GM19438 (cell line): ENCODE measurements around the gene GRIK3.

ENCODE experiments used
- ATAC-seq: cut with Tn5 transposase; IDR thresholded peaks from one replicate; pipeline ENCODE4 v1.9.1; 2021; ENCODE audit warnings: low read depth; ENCODE audit not compliant: unreplicated experiment

The GRIK3 gene

DNA sequence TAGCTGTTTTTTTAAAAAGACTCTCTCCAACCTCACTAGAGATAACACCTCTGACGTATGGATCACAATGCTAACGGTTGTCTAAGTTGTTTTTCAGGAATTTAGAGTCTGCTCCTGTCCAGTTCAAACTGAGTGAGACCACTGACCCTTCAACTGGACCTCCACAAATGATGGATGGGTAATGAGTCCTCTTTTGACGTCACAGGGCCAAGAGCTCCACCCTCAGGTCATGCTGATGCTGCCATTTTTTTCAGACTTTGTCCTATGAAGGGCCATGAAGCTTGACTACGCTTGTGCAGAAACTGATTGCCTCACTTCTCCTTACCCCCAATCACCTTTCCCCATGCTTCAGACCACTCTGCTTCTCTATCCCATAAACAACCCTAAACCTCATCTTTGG is 16.6 kb downstream of the GRIK3 start:
- ATAC-seq, result no peak

DNA sequence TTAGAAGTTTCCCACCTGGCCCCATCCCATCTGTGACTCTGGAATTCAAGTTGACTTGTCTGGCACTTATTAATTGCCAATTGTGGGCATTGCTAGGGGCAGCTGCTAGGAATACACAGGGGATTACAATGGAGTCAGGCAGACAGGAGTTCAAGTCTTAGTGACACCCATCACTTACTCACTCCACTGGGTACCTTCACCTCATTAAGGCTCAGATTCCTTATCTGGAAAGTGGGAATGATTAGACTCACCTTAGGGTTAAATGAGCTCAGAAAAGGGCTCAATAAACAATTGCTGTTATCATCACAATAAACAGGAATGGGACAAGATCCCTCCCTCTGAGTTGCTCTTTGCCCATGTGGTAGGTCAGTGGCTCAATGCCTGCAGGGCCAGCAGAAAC is 18.2 kb downstream of the GRIK3 start:
- no peak for ATAC-seq

DNA sequence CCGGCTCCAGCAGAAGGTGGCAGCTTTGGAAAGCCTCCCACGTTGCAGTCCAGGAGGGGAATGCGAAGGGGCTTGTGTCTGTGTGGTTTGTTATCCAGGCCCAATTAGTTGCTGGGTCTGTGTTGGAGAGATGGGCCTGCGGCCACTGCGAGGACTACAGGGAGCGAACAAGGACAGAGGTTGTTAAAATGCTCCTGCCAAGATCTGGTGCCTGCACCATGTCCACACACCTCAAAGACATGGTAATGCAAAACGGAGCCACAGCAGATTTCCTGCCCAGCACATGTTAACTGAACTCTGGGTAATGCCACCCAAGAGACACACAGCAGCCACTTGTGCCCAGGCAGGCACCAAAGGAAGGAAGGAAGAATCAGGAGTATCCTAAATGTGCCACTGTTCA is 18.6 kb downstream of the GRIK3 start:
- ATAC-seq, result no peak

DNA sequence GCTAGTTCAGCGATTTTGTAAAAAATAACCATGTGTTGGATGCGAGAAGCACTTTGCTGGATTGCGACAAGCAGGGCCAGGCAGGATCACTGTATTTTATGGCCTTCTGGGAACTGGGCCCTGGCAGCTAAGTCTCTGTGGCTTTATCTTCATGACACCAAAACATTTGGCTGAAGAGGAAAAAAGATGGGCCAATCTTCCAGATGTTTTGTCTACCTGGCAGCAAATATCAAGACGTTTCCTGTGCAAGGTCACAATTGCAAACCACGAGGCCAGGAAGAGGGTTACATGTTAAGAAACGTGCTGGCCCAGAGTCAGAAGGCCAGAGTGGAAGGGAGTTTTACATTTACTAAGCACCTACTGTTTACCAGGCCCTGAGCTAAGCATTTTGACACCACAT is 22.1 kb downstream of the GRIK3 start:
- no peak for ATAC-seq

DNA sequence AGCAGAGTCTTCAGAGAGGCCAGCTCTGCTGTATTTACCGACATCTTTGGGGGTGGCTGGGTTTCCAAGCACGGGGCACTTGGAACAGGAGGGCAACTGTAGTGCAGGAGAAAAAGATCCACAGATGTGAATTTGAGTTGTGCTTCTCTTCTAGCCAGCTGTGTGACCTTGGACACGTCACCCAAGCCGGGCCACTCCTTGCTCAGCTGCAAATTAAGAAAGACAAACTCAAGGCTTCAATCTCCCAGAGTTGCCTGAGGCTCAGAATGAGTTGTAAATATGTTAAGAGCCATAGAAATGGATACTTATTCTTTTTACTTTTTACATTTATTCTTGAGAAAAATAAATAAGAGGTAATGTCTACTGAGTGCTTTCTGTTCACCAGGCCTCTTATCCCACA is 24.3 kb downstream of the GRIK3 start:
- ATAC-seq, result no peak

DNA sequence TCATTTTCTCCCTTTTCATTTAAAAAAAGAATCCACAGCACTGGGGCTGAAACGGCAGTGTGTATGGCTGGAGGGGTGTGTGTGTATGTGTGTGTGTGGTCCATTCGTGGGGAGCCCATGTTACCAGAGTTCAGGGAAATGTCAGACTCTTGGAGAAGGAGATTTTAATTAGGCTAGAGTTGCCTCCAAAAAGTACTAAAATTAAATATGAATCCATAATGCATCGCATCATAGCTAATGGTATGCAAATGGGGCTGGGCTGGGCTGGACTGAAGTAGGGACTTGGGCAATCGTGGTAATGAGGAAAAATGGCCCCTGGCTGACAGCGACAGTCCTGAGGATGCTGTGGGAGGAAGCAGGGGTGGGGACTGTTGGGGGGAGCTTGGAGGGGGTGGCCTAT is 24.8 kb downstream of the GRIK3 start:
- no peak for ATAC-seq

DNA sequence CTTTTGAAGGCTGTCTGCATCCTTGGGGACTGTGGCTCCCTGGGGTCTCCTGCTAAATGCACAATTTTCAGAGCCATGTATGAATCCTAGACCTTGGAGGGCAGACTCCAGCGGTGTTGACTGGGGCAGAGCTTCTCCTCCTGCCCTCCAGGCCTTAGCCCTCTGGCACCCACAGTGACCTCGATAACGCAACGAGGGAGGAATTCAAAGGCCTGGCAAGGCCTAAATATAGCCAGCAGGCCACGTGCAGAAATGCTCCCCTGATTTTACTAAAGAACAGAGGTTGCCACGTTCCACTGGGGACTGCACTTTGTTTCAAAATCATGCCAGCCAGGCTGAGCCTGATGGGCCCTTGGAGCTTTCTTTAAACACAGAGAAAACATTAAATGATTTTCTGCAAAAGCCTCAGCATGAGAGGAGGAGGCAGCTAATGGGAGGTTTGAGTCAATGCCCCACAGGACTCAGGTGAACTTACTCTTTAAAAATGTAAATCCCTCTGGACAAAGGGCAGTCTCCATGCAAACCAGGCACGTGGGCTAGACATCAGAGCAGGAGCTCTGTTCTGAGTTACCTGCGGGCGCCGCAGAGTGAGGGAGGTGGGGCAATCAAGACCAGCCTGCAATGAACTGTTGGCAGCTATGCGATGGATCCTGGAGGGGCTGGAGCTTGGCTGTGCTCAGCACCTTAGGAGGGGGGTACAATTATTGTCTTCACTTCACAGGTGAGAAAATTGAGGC is 28.0 kb downstream of the GRIK3 start:
- ATAC-seq, result no peak

DNA sequence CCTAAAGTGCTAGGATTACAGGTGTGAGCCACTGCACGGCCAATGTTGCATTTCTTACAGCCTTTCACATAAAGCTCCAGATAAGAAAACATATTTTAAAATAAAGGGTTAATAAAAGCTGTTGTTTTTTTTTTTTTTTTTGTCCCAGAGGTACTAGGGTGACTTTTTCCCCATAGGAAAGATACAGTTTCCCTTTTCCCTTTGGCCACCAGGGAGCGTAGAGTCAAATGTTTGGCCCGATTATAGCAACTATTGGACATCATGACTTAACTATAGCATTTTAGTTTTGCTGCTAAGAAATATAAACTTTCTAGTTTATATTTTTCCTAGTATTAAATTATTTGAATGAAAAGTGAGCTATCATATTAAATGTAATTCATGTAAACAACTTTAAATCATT is 31.4 kb downstream of the GRIK3 start:
- ATAC-seq, result no peak

DNA sequence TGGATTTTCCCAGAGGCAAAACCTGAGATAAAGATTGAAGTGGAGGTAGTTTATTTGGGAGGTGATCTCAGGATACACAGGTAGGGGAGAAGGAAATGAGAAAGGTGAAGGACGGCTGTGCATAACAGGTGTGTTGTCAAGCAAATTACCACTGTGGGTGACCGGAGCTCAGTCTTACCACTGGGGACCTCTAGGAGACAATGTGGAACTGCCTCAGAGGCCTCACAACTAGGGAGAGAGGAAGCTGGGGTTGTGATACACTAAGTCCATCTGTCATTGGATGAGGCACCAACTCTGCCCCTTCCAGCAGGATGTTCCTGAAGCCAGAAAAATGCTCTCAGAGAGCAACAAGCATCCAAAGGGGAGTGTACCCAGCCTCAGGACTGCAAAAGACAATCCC is 32.6 kb downstream of the GRIK3 start:
- ATAC-seq, result no peak

DNA sequence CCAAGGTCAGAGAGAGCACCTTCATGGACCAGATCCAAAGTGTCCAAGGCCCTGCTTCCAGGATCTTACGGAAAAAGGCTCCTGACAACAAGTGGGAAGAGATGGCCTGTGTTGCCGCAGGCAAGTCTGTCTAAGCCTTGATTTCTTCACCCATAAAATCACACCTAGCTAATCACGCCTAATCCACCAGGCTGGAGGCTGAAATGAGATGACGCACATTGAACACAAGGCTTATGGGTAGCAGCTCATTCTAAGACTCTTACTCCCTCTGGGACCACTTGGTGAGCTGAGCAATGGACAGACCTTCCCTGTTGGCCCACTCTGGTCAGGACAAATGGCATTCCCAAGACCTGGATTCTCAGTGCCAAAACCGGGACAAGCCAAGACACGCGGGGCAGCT is 38.2 kb downstream of the GRIK3 start:
- no peak for ATAC-seq

DNA sequence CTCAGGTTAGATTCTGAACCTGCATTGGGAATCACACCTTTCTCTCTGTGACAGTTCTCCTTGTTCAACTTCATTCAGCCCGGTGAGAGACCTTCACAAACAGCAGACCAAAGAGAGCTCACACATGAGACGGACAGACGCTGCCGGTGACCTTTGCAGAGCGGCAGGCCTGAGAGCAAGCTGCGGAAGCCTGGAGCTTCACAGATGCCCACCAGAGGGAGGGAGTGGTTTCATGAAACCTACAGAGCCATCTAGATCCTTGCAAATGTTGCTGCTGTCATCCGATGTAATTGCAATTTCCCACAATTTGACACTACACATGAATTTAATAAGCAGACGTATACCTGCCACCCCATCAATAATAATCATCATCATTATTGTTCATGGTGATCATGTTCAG is 39.4 kb downstream of the GRIK3 start:
- no peak for ATAC-seq

DNA sequence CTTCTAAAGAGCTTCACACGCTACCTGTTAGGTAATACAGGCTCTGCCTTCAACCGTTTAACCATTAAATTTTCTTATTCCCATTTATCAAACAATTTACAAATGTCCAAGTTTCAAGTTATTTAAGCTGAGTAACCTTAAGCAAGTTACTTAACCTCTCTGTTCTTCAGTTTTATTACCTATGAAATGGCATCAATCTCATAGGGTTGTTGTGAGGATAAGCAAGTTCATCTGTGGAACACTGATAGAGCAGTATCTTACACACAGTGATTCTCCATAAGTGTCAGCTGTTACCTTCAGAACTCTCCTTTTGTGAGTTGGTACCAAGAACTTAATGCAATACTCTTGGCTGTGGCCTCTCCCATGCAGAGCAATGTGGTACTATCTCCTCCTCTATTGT is 40.0 kb downstream of the GRIK3 start:
- no peak for ATAC-seq

DNA sequence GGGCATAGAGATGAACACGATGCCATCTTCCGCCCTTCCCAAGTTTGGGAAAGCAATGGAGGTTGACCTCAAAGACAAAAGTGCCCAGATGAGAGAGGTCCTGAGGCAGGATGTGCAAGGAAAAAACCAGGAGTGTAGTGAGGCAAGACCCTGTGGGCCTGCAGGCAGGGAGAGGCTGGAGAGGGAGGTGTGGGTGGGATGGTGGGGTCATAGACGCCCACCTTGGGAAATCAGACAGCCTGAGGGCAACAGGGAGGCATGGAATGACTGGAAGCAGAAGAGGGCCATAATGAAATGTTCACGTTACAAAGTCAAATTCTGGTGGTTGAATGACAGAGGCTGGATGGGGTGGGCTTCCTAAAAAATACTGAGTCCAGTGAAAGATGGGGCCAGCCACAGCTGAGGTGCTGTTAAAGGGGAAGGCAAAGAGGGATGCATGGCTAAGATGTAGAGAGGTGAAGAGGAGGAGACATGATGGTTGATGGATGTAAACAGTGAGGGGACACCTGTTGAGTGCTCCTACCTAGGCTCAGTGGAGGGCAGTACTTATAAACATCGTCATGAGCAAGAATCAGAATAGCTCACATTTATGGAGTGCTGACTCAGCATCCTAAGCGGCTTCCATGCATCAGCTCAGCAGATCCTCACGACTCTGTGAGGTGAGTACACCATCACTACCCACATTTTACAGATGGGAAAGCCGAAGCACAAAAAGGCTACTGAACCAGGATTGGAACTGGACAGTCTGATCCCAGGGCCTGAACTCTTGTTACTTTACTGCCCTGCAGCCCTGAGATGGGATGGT is 42.0 kb downstream of the GRIK3 start:
- no peak for ATAC-seq

DNA sequence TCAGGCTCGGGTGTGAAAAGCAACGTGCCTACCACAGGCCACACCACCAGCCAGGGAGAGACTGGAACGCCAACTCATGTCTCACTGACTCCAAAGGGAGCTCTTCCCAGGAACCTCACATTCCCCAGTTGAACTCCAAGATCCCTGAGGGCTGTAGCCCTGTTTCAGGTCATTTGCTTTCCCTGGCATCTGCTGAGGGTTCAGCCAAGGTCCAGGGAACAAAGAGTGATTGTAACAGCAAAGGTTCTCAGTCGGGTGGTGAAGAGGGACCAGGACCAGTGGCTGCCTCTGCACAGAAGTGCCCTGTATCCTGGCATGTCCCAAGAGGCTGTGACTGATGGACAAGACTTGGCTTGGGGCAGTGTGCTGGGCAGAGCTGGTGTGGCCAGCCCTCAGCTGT is 42.8 kb downstream of the GRIK3 start:
- ATAC-seq, result no peak

DNA sequence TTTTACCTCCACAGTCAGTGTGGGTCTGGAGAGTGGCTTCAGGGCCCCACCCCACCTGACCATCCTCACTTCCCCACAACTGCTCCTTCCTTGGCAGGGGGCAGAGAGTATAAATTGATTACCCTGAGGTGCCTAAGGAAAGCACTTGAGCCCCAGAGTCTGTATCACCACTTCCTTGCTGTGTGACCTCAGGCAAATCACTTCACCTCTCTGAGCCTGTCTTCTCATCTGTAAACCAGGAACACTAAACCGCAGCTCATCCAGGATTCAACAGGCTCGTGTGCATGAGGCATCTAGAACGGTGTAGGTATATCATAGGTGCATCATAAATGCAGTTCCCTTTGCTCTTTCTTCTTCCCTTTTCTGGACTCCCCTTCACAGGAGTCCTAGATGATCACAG is 43.4 kb downstream of the GRIK3 start:
- no peak for ATAC-seq

DNA sequence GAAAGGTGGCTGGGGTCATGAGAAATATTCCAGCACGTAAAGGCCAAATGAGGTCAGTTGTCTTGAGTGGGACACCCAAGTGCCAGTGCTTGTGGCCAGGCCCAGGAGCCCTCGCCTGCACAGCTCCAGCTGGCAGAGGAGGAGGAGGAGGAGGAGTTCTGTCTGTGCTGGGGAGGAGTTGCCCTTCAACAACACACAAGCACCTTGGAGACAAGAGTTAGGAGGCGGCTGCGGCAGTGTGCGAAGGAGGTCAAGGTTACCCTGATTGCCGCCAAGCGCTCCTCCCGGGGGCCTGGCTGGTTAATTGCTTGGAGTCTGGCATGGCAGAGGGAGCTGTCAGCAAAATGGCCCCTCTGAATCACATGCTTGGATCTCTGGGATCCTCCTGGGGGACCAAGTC is 45.1 kb downstream of the GRIK3 start:
- no peak for ATAC-seq

DNA sequence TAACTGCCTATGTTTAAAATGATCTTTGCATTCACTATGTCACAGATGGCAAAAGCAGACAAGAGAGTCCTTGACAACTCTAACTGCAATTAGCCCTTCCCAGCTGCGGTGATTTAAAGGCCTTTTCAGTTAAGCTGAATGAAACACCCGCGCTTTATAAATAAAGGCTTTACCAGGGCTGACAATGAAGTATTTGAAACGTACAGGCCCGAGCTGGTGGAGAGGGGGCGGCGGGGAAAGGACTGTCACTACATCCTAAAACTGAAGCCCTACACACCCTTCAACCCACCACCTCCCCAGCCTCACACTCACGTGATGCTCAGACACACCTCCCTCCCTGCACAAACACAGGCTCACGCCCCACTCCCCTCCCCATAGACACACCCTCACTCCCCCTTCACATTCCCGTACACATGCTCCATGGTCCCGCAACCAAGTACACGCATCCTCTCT is 45.5 kb downstream of the GRIK3 start:
- ATAC-seq, result no peak

DNA sequence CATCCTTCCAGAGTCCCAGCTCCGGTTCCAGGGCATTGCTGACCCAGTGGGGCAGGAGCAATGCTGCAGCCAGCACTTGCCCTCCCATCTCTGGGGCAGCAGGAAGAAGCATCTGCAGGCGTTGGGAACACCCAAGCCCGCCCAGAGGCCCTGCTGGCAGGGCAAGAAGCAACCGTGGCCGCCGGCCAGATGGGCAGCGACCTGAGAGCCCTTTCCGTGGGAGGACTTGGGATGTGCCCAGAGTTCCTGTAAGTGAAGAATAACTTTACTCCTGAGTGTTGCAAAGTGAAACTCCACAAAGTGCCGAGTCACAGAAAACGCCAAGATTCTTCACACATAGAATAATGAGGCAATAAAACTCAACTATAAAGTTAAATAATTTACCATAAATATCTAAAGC is 46.0 kb downstream of the GRIK3 start:
- no peak for ATAC-seq

DNA sequence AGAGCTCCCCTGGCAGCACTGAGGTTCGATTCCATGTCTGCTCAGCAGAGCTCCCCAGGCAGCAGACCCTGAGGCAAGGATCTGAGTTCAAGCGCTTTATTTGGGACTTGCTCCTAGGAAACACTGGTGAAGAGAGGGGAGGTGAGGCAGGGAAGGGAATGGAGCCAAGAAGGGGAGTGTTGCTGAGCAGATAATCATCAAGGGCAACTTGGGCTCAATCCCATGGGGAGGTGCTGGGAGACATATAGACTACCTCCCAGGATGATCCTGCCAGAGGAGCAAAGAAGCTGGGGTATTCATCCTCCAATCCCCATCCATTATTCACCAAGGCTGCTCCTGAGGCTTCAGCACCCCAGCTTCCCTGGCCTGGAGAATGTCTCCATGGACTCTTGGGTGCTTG is 47.0 kb downstream of the GRIK3 start:
- ATAC-seq, result no peak

DNA sequence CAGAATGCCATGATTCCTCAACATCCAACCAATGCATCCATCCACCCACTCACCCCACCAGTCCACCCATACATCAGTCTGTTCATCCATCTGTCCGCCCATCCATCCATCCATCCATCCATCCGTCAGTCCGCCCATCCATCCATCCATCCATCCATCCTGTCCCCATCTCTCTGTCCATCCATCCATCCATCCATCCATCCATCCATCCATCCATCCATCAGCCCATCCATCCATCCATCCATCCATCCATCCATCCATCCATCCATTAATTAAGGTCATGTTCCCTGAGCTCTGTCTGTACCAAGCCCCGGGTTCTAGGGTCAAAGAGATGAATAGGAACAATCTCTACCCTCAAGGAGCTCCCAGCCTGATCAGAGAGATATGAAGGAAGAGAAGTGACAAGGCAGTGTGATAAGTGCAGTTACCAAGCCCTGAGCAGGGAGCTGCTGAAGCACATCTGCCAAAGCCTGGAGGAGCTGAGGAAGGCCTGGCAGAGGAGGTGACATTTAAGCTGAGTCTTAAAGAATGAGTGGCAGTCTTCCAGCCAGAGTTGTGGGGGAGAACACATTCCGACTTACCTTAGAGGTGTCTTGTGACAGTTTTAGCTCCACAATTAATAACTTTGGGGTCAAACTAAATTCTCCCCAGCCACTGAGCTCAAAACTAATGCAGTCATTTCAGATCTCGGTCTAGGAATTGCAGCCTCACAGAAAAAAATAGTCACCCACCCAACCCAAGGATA is 47.9 kb downstream of the GRIK3 start:
- ATAC-seq, result no peak

DNA sequence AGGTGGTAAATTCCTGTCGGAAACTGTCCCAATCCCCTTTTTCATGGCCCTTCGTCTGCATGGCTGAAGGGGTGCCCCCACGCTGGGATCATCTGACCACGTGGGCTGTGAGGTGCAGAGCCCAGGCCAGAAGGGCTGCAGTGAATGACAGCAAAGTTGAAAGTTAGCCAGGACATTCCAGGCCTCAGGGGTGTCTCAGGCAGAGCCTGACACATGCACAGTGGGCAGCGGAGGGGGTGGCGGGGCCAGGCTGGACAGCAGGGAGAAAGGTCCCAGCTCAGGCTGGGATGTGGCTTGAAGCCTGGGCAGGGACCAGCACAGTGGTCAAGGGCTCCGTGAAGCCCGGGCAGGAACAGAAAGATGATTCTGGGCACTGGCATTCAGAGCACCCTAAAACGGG is 49.6 kb downstream of the GRIK3 start:
- ATAC-seq, result no peak

DNA sequence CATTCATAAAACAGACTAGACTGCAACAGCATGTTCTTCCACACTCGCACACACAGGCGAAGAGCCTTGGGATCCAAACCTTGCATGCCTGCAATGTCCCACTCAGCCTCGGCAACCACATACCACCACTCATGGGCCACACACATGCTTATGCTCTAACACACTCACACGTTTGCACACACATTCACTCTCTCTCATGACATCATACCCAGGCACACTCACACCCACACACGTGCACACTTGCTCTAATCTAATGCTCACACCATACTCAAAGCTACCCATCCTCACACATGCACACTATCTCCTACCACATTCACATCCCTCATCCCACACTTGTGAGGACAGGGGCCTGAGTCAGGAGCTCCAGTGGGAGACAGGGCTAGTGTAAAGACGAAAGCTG is 50.3 kb downstream of the GRIK3 start:
- ATAC-seq, result no peak
